Transverse colon (tissue), 4 donors: ENCODE results near the gene ATG101.

ENCODE experiments used
- CTCF ChIP-seq, 5 experiments: fragments of 200-600 bp in 3 of 5; fragments of 450-650 bp in 2 of 5; sonication (generic) in 3 of 5; IDR thresholded peaks; 1 replicate in 2 of 5; 2 replicates in 3 of 5; pipeline ENCODE4 v1.5.1; 2016 to 2017; ENCODE audit warnings: antibody characterized with exemption in 5 of 5, inconsistent platforms in 3 of 5, mild to moderate bottlenecking in 2 of 5, moderate library complexity in 1 of 5
- EP300 ChIP-seq: sonication (generic); formaldehyde crosslinking; IDR thresholded peaks from one replicate; pipeline ENCODE4 v1.6.1; 2017; ENCODE audit warnings: antibody characterized with exemption, low read depth
- POLR2AphosphoS5 ChIP-seq, 3 donors: sonication (generic); formaldehyde crosslinking; IDR thresholded peaks; one replicate each; pipeline ENCODE4 v1.6.1; 2016; ENCODE audit warnings: antibody characterized with exemption in 3 of 3

- TF ChIP-seq EP300 (no peak), CTCF (IDR thresholded peaks at IDR 0.05) (no peak), POLR2AphosphoS5 (IDR thresholded peaks at IDR 0.05) (no peak)
Observed at GRCh38 chr12:52087961-52088820, 18.4 kb downstream of the ATG101 start.
